H1 (cell line): ENCODE measurements around the gene CEP290. TPM values are rescaled to one million over a fixed set of nuclear protein-coding genes. Genes with fewer than 3 reads are reported as not detected.

ENCODE experiments used
- EP300 ChIP-seq, 2 experiments: IDR thresholded peaks; 1 replicate in 1 of 2; 2 replicates in 1 of 2; pipeline ENCODE4 v1.6.1; 2011 to 2012; ENCODE audit warnings: low read depth in 2 of 2, low read length in 2 of 2, mild to moderate bottlenecking in 2 of 2, borderline replicate concordance in 1 of 2, inconsistent platforms in 1 of 2, moderate library complexity in 1 of 2
- JUND ChIP-seq: IDR thresholded peaks from 2 replicates; pipeline ENCODE4 v1.6.1; 2011; ENCODE audit warnings: mild to moderate bottlenecking, improper control_type of control experiment, low read length
- RBBP5 ChIP-seq: IDR thresholded peaks from 2 replicates; pipeline ENCODE4 v1.7.1; 2012; ENCODE audit warnings: low read depth, mild to moderate bottlenecking, inconsistent platforms, low read length, moderate library complexity, borderline replicate concordance
- SAP30 ChIP-seq: fragments of 300-600 bp; sonication (generic); IDR thresholded peaks from 2 replicates; pipeline ENCODE4 v1.7.1; 2012; ENCODE audit warnings: low read length, moderate library complexity, mild to moderate bottlenecking, inconsistent platforms; ENCODE audit not compliant: insufficient read depth, insufficient replicate concordance
- polyA plus RNA-seq, 7 experiments: library from polyadenylated mRNA; depleted of rRNA in 3 of 7; stranded (reverse) in 5 of 7; unstranded in 2 of 7; fragments of >200 nt in 5 of 7; fragments of 200-250 nt in 2 of 7; gene quantifications; 1 replicate in 5 of 7; 2 replicates in 1 of 7; 4 replicates in 1 of 7; pipeline versions ENCODE4 v1.2.1 to v1.2.3, GENCODE V29; 2011 to 2013; ENCODE audit warnings: missing spikeins in 2 of 7, mixed read lengths in 2 of 7
- total RNA-seq: library from RNA; stranded (reverse); fragmentation: NEBNext Ultra II Directional; extraction: Animal tissue kit (Norgen Biotek cat#: 25700); gene quantifications from 2 replicates; pipeline ENCODE4 v1.2.1, GENCODE V29; 2021

Gene CEP290
- total and polyA plus RNA-seq, 2 of the 8 experiments (the other 6 are each of a cell fraction or from before 2014, with no cell fraction given) = 2.1 to 5.9 TPM

GRCh38 chr12:88184196-88184595 is 42.3 kb upstream of the CEP290 start (continued):
- TF ChIP-seq EP300 (IDR thresholded peaks at IDR 0.05; ENCODE audit: borderline replicate concordance in 1 of 2, low read depth in 2 of 2, low read length in 2 of 2) = no peak
- TF ChIP-seq SAP30 = no peak
- no peak for TF ChIP-seq JUND
- no peak for TF ChIP-seq RBBP5
